NAMALWA (cell line): ENCODE results near the gene GID8.

Experiments
- DNase-seq: peaks from one replicate; pipeline ENCODE4 v3.0.0-alpha.2; 2015; ENCODE audit warnings: low spot score

Gene GID8

GRCh38 chr20:62986257-62986800 is 48.4 kb downstream of the GID8 start:
- DNase-seq = no peak

GRCh38 chr20:62987114-62987513 is 49.2 kb downstream of the GID8 start:
- no peak for DNase-seq

DNA sequence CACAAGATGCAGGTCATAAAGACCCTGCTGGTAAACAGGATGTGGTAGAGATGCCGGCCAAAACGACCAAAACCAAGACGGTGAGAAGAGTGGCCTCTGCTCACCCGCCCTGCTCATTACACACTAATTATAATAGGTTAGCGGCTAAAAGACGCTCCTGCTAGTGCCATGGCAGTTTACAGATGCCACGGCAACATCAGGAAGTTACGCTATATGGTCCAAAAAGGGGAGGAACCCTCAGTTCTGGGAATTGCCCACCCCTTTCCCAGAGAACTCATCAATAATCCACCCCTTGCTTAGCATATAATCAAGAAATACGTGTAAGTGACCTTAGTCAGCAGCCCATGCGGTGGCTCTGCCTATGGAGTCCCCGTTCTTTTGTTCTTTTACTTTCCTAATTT is 51.3 kb downstream of the GID8 start:
- no peak for DNase-seq

DNA sequence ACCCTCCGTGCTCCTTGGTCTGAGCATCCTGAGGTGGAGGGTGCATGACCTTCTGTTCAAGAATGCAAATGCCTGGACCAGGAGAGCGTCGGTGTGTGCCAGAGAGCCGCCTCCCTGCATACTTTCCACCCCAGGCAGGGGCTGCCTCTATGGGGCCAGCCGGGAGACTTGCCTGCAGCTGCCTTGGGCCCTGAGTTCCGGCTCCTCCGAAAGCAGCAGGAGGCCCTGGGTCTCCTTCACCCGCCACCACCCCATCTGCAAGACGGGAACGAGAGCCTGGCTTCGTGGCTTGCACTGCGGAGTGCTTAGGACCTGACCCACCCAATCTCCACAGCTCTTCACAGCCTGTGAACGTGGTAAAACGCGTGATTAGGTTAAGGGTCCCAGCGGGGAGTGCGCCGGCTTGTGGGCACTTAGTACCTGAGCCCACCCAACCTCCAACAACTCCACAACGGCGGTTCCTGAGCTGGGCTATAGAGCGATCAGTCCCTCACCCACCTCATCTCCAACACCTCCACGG is 52.4 kb downstream of the GID8 start:
- no peak for DNase-seq

DNA sequence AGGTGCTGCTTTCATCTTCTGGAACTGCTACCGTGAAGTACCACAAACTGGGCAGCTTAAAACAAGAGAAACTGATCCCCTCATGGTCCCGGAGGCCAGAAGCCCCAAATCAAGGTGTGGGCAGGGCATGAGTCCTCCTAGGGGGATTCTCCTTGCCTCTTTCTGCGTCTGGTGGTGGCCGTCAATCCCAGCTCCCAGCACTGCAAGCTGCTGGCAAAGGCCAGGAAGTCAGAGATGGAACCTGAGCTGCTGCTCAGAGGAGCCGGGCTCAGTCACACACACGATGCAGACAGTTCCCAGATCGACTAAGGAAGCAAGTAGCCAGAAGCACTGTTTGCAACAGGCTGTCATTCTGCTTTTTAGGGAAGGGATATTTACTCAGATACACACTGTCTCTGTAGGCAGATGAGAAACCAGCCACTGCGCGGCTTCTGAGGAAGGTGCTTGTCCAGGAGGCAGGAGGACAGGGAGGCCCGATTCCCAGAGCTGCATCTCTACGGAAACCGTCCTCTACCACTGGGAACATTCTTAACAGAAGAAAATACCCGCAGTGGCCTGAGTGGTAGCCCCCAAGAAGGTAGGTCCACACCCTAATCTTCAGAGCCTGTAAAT is 53.4 kb downstream of the GID8 start:
- no peak for DNase-seq

- DNase-seq = no peak
Observed at GRCh38 chr20:62991863-62992262, 53.9 kb downstream of the GID8 start.

DNA sequence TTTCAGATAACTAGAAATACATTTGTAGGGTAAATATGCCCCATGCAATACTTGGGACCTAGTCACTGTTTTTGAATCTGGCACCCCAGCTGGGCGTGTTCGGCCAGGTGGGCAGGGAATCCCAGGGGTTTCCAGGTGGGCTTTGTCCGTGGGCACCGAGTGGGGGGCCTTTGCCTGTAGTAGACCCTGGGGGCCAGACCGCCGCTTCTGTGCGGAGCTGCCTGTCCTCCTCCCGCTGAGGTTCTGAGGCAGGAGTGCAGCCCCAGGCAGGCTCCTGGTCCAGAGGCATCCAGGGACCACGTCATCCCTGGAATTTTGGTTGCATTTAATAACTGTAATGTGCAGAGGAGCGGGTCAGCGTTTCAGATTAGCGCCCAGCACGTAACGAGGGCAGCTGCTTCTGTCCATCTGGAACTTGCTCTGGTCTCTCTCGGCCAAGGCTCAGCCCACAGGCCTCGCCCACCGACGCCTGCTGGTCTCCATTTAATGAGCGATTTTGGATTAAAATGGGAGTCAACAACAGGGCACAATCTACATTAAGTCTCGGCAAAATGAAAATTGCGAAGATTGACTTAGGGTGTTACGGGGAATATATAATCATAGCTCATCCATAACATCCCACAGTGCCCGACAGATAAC is 56.0 kb downstream of the GID8 start:
- no peak for DNase-seq

DNA sequence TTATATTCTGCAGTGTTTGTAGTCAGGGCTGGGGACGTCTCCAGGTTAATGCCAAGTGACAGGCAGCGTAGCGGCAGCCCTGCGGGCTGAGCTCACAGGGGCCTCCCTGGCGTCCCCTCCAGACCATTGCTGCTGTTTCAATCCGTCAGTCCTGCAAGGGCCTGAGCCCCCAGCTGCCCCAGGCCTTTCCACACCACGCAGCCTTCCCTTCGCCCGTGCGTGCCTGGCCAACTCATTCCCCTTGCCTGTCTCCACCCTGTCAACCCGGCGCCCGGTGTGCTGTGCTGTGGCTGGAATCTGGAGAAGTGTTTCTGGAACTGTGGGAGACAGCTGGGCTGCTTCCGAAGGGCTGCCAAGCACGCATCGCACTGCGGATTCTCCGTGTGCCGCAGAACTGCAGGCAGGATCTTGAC is 56.9 kb downstream of the GID8 start:
- DNase-seq = no peak

GRCh38 chr20:62995481-62995880 is 57.5 kb downstream of the GID8 start:
- DNase-seq = no peak

DNA sequence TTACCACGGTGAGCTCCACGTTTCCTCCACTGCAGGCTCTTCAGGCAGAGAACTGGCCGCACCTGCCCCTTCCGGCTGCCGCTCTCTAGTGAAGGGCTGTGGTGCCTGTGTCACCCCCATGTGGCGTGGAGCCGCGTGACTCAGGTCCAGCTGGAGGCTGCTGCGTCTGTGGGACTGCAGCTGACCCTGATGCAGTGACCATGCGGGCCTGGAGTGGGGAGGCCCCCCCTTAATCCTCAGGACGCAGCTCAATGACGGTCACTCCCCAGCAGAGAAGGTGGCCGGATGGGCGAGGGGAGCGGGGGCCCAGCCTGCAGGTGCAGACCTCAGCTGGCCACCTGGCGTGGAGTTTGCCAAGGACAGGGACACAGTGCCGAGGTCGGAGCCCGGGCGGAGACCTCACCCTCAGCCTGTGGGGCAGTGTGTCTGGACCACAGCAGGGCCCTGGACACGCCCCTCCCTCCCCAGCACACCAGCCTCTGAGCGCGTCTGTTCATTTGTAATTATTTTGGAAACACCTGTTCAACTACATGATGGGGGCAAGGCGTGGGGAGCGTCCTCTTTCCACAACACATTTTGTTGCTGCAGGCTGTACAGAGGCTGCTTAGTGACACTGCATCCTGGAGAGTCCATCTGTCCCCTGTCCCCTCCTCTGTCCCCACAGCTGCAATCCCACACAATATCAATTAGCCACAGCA is 58.1 kb downstream of the GID8 start:
- no peak for DNase-seq

GRCh38 chr20:62996596-62996982 is 58.6 kb downstream of the GID8 start:
- DNase-seq = no peak

GRCh38 chr20:62997417-62998035 is 59.6 kb downstream of the GID8 start:
- no peak for DNase-seq
